GM18498 (cell line): ENCODE data around the gene PTK6.

Source experiments
- ATAC-seq: cut with Tn5 transposase; IDR thresholded peaks from one replicate; pipeline ENCODE4 v1.9.1; 2021; ENCODE audit warnings: mild to moderate bottlenecking, moderate library complexity; ENCODE audit not compliant: unreplicated experiment

PTK6 gene

DNA sequence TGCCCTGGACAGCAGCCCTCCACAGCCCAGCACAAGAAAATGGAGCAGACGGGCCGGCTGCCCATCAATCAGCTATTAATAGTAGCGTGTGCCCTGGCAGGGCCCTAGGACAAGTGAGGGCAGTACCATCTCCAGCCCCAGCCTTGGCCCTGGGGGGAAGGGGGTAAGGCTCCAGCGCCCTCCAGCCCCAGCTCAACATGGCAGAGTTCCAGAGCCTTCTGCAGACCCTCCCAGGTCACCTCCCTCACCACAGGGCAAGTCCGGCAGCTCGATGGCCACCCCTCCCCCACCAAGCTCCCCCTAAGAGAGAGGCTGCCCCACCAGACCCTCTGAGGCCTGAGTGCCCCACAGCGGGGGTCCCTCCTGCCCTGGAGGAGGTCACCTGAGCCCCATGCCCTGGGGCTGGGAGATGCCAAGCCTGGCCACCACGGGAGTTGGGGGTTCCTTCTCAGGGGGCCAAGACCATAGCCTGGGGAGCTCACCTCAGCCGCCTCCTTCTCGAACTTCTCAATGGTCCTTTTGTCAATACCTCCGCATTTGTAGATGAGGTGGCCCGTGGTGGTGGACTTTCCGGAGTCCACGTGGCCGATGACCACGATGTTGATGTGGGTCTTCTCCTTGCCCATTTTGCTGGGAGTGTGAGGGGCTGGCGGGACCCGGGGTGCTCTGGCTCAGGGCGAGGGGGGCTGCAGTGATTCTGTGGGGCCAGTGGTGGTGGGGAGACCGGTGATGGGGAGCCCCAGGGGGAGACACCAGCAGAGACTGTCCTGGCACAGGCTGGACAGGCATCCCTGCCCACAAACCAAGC is 39.8 kb downstream of the PTK6 start:
- ATAC-seq = no peak

DNA sequence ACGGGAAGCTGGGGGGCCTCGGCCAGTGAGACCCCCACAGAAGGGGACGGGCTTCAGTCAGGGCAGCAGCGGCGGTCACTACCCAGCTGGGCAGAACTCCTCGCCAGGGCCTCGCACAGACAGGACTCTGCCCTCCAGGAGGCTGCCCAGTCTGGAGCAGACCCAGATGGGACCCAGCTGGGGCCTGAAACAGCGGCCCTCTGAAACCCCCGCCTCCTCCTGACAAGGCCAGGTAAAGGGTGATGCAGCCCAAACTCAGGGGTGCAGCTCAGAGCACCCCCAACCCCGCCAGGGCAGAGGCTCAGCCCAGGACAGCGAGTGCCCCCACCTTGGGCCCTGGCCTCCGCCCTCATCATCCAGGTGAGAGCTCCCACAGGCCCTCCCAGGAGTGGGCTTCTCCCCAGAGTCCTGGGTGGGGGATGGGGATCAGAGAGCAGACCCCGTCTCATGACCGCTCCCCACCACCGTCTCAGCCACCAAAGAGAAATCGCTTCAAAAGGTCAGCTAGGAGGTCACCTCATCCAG is 40.5 kb downstream of the PTK6 start:
- no peak for ATAC-seq

DNA sequence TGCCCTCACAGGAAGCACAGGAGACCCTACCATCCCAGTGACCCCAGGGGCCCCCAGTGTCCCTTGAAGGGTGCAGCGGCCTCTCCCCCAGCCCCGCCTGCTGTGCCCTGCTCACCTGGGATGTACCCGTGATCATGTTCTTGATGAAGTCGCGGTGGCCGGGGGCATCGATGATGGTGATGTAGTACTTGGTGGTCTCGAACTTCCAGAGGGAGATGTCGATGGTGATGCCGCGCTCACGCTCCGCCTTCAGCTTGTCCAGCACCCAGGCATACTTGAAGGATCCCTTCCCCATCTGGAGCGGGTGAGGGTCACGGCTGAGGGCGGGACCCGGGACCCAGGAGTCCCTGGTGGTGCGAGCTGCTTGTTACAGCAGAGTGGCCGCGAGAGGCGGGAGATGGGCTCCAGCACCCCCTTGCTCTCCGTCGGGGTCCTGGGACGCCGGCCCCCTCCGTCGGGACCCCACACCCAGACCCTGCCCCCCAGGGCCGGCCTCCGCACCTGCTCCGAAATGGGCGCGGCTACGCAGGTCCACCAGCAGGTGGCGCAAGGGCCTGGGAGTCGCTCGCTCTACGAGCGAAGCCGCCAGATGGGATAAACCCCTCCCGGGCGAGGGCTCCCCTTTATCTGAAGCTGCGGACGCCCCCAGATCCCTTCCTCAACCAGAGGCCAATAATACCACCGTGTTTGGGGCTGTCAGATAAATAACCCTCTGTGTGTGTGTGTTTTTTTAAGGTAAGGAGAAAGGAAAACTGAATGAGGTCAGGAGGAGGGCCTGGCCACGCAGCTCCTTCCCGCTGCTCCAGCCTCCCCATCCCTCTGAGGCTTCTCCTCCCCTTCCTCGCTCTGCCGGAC is 41.2 kb downstream of the PTK6 start:
- no peak for ATAC-seq

DNA sequence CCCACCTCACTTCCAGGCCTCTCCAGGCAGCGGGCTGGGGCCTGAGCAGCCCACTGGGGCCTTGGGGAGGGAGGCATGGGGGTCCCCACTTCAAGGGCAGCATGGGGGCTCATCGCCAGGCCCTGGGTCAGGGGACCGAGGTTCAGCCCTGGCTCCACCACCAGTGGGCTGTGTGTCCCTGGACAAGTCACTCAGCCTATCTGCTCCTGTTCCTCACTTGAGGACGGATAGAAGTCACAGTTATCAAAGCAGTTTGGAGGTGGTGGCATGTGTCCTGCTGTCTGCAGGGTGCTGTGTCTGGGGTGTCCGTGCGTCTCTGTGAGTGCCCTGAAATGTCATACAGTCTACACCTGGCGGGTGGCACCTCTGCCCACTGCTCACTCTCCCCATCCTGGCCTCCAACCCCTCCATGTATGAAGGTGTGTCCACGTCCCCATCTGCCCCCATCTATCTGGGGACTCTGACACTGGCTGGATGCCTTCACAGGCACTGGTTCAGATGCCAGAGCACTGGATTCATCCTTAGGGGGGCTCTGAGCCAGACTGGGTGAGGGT is 41.9 kb downstream of the PTK6 start:
- ATAC-seq = no peak

DNA sequence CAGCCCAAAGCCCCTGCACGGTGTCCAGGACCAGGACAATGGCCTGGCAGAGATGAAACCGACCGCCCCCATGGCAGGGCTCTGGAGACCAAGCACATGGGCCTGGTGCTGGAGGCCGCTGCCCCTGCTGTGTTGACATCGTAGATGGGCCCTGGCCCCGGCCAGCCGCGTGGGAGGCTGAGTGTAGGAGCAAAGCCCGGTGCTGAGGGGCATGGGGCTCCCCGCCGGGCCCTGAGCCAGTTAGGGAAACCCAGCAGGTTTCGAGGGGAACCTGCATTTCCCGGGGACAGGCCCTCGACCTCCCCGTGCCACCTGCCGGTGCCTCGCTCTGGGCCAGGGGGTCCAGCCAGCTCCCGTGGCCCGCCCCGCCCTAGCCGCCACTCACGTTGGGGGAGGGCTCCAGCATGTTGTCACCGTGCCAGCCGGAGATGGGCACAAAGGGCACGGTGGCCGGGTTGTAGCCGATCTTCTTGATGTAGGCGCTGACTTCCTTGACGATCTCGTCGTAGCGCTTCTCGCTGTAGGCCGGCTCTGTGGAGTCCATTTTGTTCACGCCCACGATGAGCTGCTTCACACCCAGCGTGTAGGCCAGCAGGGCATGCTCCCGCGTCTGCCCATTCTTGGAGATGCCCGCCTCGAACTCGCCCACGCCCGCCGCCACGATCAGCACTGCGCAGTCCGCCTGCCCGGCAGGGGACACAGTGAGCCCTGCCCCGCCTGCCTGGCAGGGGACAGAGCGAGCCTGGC is 42.6 kb downstream of the PTK6 start:
- no peak for ATAC-seq

DNA sequence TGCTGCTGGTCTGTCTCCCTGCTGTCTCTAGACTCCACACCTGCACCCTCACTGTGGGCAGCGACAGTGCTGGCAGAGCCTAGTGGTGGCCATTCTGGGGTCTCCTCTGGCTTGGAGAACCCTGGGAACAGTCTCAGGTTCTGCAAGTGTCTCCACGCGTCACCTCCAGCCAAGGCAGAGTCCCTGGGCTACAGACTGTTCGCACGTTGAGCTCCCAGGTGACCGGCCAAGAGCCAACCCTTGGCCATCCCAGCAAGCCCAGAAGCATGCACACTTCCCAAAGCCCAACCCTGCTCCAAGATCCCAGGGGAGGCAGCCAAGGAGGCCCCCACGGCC is 43.1 kb downstream of the PTK6 start:
- no peak for ATAC-seq

DNA sequence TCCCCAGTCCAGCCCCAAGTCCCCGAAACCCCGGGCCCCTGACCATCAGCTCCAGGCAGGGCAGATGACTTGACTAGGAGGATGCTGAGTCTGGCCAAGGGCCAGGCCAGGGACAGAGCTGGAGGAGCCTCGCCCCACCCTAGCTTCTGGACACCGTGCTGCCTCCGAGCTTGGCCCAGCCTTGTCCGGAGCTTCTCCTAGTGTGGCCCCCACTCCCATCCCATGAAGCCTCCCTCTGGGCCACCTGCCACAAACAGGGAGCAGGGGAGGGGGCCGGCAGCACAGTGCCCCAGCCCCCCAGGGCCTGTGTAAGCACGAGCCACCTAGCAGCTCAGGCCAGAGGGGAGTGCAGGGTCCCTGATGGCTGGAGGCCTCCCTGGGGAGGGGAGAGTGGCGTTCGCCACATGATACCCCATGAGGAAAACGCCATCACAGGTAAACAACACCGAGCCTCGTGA is 43.6 kb downstream of the PTK6 start:
- ATAC-seq = no peak

DNA sequence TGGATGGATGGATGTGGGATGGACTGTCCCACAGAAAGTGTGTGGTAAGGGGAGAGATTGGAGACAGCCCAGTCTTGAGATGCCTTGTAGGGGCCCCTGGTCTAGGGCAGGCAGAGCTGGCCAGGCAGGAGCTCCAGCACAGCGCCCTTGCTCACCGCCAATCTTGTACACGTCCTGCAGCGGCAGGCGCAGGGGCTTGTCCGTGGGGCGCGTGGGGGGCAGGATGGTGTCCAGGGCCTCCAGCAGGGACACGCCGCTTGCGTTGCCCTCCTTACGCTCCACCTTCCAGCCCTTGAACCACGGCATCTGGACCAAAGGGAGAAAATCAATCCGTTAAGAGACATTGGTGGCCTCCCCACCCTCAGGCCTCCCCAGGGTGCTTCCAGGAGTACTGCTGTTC is 44.2 kb downstream of the PTK6 start:
- no peak for ATAC-seq

DNA sequence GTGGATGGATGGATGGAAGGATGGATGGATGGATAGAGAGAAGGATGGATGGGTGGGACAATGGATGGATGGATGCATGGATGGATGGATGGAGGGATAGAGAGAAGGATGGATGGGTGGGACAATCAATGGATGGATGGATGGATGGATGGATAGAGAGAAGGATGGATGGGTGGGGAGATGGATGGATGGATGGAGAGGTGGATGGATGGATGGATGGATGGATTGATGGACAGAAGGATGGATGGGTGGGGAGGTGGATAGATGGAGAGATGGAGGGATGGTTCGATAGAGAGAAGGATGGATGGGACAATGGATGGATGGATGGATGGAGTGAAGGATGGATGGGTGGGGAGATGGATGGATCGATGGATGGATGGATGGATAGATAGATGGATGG is 44.7 kb downstream of the PTK6 start:
- no peak for ATAC-seq

DNA sequence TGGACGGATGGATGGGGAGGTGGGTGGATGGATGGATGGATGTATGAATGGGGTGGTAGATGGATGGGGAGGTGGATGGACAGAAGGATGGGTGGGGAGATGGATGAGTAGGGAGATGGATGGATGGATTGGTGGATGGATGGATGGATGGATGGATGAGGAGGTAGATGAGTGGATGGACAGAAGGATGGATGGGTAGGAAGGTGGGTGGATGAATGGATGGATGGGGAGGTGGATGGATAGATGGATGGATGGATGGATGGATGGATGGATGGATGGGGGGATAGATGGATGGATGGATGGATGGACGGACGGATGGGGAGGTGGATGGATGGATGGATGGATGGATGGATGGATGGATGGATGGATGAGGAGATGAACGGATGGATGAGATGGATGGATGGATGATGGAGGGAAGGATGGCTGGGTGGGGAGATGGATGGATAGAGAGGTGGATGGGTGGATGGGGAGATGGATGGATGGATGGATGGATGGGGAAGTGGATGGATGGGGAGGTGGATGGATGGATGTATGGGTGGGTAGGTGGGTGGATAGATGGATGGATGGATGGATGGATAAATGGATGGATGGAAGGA is 45.4 kb downstream of the PTK6 start:
- no peak for ATAC-seq

DNA sequence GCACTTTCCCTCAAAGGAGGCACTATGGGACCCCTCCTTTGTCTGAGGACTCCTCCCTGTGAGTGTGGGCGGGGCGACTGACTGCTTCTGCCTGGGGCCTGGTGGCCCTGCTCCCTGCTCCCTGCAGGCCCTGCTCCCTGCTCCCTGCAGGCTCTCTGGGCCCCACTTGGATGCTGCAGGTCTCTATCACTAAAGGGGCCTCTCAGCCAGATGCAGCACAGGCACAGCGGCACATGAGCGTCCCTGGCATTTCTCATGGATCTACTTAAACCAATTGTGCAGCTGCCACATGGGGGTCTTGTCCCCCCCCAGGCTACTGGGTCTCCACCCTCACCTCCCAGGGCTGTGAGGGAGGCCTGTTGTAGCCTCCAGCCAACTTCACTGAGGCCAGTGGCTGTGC is 46.1 kb downstream of the PTK6 start:
- no peak for ATAC-seq

DNA sequence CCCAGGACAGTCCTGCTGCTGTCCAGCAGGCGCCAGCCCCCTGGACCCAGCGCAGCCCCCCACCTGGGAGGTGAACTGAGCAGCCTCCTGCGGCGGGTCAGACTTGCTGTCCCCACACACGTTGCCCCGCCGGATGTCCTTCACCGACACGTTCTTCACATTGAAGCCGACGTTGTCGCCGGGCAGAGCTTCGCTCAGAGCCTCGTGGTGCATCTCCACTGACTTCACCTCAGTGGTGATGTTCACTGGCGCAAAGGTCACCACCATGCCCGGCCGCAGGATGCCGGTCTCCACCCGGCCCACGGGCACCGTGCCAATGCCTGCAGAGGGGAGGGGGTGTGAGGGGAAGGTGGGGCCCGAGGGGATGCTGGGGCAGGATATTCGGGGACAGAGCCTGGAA is 46.8 kb downstream of the PTK6 start:
- no peak for ATAC-seq

DNA sequence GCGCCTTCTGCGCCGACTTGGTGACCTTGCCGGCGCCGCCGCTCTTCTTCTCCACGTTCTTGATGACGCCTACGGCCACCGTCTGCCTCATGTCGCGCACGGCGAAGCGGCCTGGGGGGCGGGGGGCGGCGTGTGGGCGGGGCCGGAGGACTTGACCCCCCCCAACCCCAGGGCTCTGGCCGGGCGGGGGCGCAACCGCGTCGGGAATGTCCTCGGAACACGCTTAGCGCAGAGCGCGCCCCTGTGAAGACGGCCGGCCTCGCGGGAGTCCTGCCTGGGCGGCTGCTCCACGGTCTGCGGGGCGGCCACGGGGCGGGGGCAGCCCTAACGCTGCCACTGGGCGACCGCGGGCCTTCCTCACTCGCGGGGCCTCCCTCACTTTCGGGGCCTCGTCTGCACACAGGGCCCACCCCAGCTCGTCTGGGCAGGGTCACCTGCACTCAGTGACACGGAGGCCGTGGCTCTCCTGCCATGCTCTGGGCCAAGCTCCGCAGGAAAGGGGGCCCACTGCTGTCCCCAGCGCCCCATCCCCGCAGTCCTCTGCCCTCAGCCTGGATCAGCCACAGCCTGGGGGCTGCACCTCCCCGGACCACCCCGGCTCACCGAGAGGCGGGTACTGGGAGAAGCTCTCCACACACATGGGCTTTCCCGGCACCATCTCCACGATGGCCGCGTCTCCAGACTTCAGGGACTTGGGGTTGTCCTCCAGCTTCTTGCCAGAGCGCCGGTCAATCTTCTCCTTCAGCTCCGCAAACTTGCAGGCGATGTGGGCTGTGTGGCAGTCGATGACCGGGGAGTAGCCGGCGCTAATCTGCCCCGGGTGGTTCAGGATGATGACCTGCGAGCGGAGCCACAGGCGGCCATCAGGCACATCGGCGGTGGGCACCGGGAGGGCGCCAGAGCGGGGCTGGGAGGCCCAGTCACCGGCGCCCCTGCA is 48.6 kb downstream of the PTK6 start:
- ATAC-seq = no peak

DNA sequence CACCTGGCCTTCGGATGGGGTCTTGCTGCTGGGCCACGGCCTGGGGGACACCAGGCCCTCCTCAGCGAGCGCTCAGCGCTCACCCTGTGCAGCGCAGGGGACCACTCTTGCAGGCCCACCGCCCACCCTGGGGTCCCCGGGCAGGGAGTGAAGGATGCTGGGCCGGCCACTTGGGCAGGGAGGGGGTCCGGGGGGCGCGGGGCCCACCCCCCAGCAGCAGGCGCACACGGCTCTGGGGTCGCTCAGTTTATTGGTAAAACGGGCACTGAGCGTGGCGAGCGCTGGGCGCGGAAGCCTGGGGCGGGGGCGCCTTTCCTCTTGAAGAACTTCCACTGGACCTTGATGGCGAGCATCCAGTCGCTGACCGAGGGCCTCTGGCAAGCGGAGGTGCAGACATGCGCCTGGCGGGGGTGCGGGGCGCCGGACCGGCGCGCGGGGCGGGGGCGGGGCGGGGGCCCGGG is 49.4 kb downstream of the PTK6 start:
- ATAC-seq = no peak

DNA sequence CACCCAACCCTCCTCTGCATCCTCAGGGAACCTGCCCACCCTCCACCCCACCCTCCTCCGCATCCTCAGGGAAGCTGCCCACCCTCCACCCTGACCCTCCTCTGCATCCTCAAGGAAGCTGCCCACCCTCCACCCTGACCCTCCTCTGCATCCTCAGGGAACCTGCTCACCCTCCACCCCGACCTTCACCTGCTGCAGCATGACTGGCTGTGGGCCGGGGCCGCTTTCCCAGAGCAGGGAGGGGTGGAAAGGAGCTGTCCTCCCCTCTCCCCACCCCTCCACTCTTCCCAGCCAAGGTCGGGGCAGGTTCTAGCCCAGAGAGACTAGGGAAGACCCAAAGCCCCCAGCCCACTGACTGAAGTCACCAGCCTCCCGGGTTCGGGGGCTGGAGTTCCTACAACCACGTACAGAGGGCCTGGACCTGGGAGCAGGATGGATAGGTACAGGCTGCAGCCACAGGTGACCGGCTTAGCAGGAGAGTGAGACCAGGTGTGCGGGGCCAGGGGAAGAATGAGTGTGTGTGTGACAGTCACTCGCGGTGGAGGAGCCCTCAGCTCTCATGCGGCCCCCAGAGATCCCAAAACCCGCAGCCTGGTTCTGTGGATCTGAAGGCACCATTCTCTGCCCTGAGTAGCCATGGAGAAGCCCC is 49.9 kb downstream of the PTK6 start:
- no peak for ATAC-seq

DNA sequence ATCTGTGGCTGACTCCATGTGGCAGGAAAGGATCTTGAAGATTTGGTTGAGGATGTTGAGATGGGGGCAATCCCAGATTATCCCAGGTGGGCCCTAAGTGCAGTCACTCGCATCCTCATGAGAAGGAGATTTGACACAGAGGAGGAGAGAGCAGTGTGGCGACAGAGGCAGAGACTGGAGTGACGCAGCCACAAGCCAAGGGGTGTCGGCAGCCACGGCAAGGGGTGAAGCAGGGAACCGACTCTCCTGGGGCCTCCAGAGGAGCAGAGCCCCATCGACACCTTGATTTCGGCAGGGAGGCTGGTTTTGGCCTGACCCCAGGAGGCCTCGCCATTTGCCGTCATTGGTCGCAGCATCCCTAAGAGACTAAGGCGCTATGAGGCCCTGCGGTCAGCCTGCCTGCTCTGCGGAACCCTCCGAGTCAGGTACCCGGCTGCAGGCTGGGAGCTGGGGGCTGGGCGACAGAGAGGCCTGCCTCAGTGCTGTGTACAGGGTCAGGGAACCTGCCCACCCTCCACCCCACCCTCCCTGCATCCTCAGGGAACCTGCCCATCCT is 50.8 kb downstream of the PTK6 start:
- ATAC-seq = no peak

DNA sequence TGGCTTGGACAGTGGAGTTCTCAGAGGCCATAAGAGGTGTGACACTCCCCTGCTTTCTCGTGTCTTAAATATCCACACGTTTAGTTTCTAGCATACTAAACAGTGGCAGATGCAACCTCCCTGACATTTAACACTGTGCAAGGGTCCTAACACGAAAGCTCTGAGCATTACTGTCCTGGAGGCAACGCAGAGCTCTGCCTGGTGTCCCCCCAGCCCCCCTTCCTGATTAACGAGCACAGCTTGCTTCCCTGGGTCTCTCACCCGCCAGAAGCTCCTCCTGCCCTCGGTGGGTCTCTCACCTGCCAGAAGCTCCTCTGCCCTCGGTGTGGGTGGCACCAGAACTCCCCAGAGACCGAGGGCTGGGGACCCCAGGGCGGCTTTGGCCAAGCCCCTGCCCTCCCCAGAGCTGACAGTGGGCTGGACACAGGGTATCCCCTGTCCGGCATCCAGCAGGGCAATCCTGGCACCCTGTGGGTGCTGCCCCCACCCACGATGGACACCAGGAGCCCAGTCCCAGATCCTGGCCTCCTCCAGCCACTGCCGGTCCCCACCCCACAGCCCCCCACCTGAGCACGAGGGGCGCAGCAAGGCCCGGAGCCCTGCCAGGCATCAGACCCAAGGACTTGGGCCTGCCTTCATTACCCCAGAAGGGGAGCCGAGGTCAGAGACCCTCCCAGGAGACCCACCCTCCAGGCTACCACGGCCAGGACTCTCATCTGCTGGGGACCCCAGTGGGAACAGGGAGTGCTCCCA is 52.3 kb downstream of the PTK6 start:
- ATAC-seq = no peak

DNA sequence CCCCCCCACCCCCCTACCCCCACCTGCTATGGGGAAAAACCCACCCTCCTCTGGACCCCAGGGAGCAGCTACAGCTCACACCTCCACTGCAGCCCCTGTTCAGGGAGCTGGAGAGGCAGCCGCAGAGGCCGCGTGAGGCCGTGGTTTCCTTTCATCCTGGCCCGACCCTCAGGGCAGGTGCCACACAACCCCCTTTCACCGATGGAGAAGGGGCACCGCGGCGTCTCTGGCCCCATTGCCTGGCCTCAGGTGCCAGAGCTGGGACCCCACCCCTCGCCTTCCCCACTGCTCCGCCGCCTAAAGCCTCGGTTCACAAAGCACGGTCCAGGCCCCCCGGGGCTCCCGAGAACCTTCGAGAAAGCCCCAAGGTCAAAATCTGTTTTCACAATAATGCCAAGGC is 52.9 kb downstream of the PTK6 start:
- ATAC-seq = no peak
